ENCODE data around the gene MPRIP. TPM values are rescaled to one million over a fixed set of nuclear protein-coding genes. Genes with fewer than 3 reads are reported as not detected.

The MPRIP gene
- total and polyA plus RNA-seq, 2 of the 13 experiments (the other 11 are each of a cell fraction or from before 2014, with no cell fraction given): 50.2 to 52.4 TPM

DNA sequence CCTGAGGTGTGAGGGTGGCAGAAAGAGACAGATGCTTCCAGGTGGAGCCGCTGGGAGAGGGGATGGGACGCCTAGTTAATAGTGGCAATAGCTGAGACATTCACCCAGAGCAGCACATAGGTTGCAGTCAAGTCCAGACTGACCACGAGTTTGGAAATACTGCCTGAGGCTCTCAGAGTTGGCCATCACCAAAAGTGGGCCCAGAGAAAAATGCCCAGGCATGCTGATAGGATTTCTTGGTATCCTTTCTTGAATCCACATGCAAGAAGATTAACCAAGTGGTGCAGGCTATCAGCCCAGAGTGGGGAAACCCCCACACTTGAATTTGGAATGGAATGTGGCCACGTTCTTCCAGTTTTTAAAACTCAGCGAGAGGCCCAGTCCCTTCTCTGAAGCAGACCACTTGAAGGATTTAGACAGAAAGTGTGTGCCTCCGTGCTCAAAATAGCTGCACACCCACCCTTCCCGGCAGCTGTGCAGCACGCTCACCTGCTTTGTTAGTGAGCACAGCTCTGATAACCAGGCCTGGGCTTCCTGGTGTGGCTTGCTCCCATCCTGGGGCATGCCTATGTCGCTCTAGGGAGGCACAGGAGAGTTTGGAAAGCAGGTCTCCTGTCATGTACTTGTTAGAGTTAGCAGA is 128.2 kb downstream of the MPRIP start:
- FAIRE-seq (no peak), DNase-seq (ENCODE audit: low spot score) (no peak), ATAC-seq (no peak)
- TF ChIP-seq MIXL1 (CRISPR knock-in tag; IDR thresholded peaks at IDR 0.05) (no peak), ZKSCAN8 (CRISPR knock-in tag; IDR thresholded peaks at IDR 0.05; ENCODE audit: borderline replicate concordance) (no peak), ZNF296 (CRISPR knock-in tag; conservative IDR thresholded peaks at IDR 0.05) (no peak), RBM39 (IDR thresholded peaks at IDR 0.05; ENCODE audit: low read depth, low read length, poor library complexity, severe bottlenecking) (no peak), ZNF446 (CRISPR knock-in tag; IDR thresholded peaks at IDR 0.05) (no peak), RCOR2 (CRISPR knock-in tag; IDR thresholded peaks at IDR 0.05) (no peak), SUZ12 (IDR thresholded peaks at IDR 0.05; ENCODE audit: low read depth, low read length) (no peak), POGZ (CRISPR knock-in tag; IDR thresholded peaks at IDR 0.05) (no peak), HIVEP1 (CRISPR knock-in tag; IDR thresholded peaks at IDR 0.05) (no peak), NR2F6 (IDR thresholded peaks at IDR 0.05) (no peak), NR2F6 (CRISPR knock-in tag; IDR thresholded peaks at IDR 0.05) (no peak), ZNF256 (CRISPR knock-in tag; conservative IDR thresholded peaks at IDR 0.05) (no peak), IKZF1 (IDR thresholded peaks at IDR 0.05) (no peak)
- TF ChIP-seq, protein P1, sequence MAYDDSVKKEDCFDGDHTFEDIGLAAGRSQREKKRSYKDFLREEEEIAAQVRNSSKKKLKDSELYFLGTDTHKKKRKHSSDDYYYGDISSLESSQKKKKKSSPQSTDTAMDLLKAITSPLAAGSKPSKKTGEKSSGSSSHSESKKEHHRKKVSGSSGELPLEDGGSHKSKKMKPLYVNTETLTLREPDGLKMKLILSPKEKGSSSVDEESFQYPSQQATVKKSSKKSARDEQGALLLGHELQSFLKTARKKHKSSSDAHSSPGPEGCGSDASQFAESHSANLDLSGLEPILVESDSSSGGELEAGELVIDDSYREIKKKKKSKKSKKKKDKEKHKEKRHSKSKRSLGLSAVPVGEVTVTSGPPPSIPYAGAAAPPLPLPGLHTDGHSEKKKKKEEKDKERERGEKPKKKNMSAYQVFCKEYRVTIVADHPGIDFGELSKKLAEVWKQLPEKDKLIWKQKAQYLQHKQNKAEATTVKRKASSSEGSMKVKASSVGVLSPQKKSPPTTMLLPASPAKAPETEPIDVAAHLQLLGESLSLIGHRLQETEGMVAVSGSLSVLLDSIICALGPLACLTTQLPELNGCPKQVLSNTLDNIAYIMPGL (CRISPR knock-in tag; IDR thresholded peaks at IDR 0.05; ENCODE audit: borderline replicate concordance in 1 of 2, low read depth in 1 of 2): no peak
- TF ChIP-seq, protein P2, sequence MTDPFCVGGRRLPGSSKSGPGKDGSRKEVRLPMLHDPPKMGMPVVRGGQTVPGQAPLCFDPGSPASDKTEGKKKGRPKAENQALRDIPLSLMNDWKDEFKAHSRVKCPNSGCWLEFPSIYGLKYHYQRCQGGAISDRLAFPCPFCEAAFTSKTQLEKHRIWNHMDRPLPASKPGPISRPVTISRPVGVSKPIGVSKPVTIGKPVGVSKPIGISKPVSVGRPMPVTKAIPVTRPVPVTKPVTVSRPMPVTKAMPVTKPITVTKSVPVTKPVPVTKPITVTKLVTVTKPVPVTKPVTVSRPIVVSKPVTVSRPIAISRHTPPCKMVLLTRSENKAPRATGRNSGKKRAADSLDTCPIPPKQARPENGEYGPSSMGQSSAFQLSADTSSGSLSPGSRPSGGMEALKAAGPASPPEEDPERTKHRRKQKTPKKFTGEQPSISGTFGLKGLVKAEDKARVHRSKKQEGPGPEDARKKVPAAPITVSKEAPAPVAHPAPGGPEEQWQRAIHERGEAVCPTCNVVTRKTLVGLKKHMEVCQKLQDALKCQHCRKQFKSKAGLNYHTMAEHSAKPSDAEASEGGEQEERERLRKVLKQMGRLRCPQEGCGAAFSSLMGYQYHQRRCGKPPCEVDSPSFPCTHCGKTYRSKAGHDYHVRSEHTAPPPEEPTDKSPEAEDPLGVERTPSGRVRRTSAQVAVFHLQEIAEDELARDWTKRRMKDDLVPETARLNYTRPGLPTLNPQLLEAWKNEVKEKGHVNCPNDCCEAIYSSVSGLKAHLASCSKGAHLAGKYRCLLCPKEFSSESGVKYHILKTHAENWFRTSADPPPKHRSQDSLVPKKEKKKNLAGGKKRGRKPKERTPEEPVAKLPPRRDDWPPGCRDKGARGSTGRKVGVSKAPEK (CRISPR knock-in tag; IDR thresholded peaks at IDR 0.05; ENCODE audit: borderline replicate concordance): no peak
- H3K4me3 ChIP-seq (replicated peaks in 1 of 3; ENCODE audit: insufficient read depth in 1 of 3, low read depth in 2 of 3, low read length in 3 of 3): no peak overlapping the region
- no peak overlapping the region for H3K9ac ChIP-seq (ENCODE audit: insufficient read depth, low read depth, low read length)
- ChIA-PET POLR2A (no interaction called here), CTCF (ENCODE audit: low intra/inter-chr PET ratio, low total read pairs) (no interaction called here)
- H3K27ac ChIP-seq (ENCODE audit: extremely low read length, insufficient read depth, low read length): no peak overlapping the region
- H3K36me3 ChIP-seq (replicated peaks in 1 of 2; ENCODE audit: control insufficient read depth in 1 of 2, insufficient read depth in 2 of 2, low read length in 2 of 2): peaks cover 18 to 53% of the 10 kb centered on the region in 2 experiments; a peak in 4 of 5 replicates
- BruUV-seq (replicated peaks): no TSS peak
- 95% methylated on average over 9 of the region's 9 CpGs for WGBS (ENCODE audit: low lambda C conversion rate)
- H3K4me1 ChIP-seq (ENCODE audit: insufficient read depth, low read length): no peaks in the 10 kb centered on the region
- H3K9me3 ChIP-seq (ENCODE audit: low read length): no peaks in the 10 kb centered on the region
- H3K27me3 ChIP-seq (ENCODE audit: control insufficient read depth in 1 of 2, insufficient read depth in 2 of 2, low read length in 2 of 2): no peaks in the 10 kb centered on the region
- H3K79me2 ChIP-seq (ENCODE audit: insufficient read depth, low read length): no peaks in the 10 kb centered on the region
- H3K4me2 ChIP-seq (ENCODE audit: low read depth, low read length): no peak overlapping the region
- H2AFZ ChIP-seq (ENCODE audit: low read length): no peak overlapping the region
- in situ Hi-C loops (cut with HindIII; ENCODE audit: extremely low pct_ligation_motif_present, low pct_unique_long_range_greater_than_20kb) (no loop called here), intact Hi-C loops (cut with micrococcal nuclease; ENCODE audit: unreplicated experiment) (no loop called here)
- H4K20me1 ChIP-seq (ENCODE audit: insufficient read depth, low read length): no peaks in the 10 kb centered on the region
